ENCODE results near the gene MYO1D. TPM values are rescaled to one million over a fixed set of nuclear protein-coding genes. Genes with fewer than 3 reads are reported as not detected.
A peak's percentile ranks its signal among the peaks of the same experiment; 100 is the strongest.
"Not testable (repeated sequence)": the region's sequence is repeated elsewhere in the genome, so short reads cannot be mapped to it uniquely, and the experiment has no call there.

MYO1D gene
- polyA plus RNA-seq, 3 donors, result 30.5 to 33.4 (median 30.6) TPM

DNA sequence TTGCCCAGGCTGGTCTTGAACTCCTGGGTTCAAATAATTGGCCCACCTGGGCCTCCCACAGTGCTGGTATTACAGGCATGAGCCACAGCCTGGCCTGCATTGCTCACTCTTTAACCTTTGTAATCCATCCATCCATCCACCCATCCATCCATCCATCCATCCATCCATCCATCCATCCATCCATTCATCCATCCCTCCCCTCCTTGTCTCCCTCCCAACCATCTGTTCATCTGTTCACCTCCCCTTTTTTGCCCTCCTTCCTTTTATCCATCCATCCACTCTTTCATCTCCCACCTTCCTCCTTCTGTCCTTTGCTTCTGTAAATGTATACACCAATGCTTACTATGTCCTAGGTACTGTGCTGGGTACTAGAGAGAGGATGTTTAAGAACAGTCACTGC, 324.6 kb downstream of the MYO1D start:
- DNase-seq (ENCODE audit: low read depth in 3 of 3, low spot score in 2 of 3), result no peak

DNA sequence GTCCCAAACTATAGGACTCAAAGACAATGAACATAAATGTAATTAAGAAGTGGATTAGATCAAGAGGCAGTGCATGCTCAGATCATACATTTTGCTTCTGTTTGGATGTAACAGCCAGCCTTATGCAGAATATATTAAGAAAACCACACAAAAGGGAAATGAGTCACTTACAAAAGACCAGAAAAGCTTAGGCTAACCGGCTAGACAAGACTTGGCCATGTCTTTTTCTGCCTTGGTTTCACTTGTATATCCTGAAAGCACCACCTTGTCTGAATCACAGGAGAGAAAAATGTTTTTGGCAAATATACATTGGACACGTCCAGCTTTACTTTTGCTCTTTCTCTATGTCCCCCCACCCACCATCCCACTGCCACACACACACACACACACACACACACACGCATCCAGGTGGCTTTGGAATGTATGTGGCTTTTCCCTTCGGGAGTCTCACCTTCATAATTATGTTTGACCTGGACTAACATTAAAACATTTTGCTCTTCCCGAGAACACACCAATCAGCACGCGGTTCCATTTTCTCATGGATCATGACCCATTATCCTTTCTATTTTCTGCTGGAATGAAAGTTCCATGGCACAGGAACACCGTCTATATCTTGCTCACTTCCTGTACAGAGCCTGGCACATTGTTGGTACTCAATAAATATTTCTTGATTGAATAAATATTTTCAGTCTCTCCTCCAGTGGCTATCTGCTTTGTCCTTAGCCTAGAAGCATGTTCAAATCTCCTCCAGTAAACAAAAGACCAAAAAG, 325.6 kb downstream of the MYO1D start:
- no peak for DNase-seq (ENCODE audit: low read depth in 3 of 3, low spot score in 2 of 3)

DNA sequence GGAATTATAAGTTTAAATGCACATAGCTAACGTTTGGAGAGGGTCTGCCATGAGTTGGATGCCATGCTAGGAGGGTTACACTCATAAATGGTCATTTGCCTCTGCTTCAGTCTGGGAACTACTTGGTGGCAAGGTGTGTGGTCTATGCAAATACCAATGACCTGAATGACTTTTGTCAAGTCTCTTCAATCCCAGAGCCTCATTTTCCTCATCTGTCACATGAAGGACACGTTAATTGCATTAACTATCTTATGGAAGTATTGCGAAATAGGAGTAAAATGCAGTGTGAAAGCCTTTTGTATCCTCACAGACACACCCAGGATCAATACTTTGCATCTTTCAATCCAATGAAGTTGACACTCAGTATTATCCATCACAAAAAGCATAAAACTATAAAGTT, 327.4 kb downstream of the MYO1D start:
- DNase-seq (ENCODE audit: low read depth in 3 of 3, low spot score in 2 of 3), result no peak

DNA sequence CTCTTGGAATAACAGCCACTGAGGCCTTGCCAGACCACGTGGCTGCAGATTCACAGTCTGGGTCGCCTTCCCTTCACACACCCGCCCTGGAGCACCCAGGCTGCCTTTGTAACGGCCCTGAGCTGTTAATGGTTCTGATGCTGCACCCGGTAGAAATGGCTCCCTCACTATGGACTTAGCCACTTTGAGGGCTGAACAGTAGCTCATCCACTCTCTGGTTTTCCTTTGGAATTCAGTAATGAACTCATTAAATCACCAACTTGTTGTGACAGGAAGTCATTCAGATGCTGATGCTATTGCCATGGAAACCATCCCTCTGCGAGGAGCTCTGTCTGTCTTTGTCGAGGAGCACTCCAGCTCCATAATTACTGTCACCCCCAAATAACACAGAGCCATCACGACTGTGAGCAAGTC, 330.9 kb downstream of the MYO1D start:
- DNase-seq (ENCODE audit: low read depth in 3 of 3, low spot score in 2 of 3), result no peak

DNA sequence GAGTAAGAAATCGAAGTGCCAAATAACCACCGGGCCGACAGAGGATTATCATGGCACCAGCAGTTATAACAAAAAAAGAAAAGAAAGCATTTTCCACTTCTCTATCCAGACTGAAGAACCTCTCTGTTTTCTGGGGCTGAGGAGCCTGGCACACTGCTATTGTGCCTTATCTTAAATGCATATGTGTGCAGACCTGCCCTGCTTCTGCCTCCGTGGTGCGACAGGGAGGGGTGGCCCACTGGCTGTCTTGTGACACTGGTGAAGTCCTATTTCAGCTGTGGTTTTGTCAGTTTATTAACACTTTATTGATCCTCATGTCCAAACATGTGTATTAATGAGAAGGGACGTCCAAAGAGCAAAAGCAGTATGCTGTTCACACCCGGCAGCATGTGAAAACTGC, 334.7 kb downstream of the MYO1D start:
- no peak for DNase-seq (ENCODE audit: low read depth in 3 of 3, low spot score in 2 of 3)

GRCh38 chr17:32541640-32542039, 335.3 kb downstream of the MYO1D start:
- DNase-seq (ENCODE audit: low read depth in 3 of 3, low spot score in 2 of 3), result no peak

GRCh38 chr17:32536736-32537643, 339.9 kb downstream of the MYO1D start:
- no peak for DNase-seq (ENCODE audit: low read depth in 3 of 3, low spot score in 2 of 3)

GRCh38 chr17:32533296-32533695, 343.6 kb downstream of the MYO1D start:
- no peak for DNase-seq (ENCODE audit: low read depth in 3 of 3, low spot score in 2 of 3)

DNA sequence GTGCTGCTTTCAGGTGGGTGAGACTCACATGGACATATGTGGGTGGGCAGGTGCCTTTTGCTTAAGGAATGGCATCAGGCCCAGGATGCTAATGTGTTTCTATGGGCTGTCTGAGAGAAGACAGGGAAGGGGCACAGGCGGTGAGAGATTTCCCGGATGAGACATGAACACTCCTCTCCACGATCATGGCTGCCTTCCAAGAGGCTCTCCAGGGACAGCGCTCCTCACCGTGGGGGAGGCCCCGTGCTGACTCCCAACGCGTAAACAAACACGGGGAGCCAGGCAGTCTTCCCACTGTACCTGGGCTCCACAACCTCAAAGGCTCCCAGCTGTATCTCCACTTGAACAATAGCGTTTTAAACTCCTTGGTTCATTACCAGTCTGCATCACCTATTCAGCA, 347.3 kb downstream of the MYO1D start:
- DNase-seq (ENCODE audit: low read depth in 3 of 3, low spot score in 2 of 3), result no peak

DNA sequence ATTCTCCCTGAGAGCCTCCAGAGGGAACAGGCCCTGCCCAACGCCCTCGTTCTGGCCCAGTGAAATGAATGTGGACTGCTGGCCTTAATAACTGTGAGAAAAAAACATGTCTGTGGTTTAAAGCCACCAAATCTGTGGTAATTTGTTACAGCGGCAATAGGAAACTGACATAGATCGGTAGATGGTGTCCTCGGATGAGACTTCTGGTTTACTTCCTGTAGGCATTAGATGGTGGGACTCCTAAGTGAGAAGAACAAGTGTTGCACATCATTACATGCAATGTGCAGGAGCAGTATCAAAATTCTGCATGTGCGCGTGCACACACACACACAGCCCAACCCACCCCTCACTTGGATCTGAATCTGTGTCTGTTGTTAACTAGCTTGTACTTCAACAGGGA, 348.1 kb downstream of the MYO1D start:
- no peak for DNase-seq (ENCODE audit: low read depth in 3 of 3, low spot score in 2 of 3)

GRCh38 chr17:32527146-32527545, 349.8 kb downstream of the MYO1D start:
- no peak for DNase-seq (ENCODE audit: low read depth in 3 of 3, low spot score in 2 of 3)

- no peak for DNase-seq (ENCODE audit: low read depth in 3 of 3, low spot score in 2 of 3)
Measured at GRCh38 chr17:32525122-32525521, 351.8 kb downstream of the MYO1D start.

DNA sequence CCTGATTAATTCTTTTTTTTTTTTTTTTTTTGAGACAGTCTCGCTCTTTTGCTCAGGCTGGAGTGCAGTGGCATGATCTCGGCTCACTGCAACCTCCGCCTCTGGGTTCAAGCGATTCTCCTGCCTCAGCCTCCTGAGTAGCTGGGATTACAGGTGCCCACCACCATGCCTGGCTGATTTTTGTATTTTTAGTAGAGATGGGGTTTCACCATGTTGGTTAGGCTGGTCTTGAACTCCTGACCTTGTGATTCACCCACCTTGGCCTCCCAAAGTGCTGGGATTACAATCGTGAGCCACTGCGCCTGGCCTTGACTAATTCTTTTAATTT, 352.4 kb downstream of the MYO1D start:
- DNase-seq (ENCODE audit: low read depth in 3 of 3, low spot score in 2 of 3), result not testable (repeated sequence)

GRCh38 chr17:32523827-32524552, 352.9 kb downstream of the MYO1D start:
- no peak for DNase-seq (ENCODE audit: low read depth in 3 of 3, low spot score in 2 of 3)

- no peak for DNase-seq (ENCODE audit: low read depth in 3 of 3, low spot score in 2 of 3)
Measured at GRCh38 chr17:32523017-32523680, 353.8 kb downstream of the MYO1D start.

- DNase-seq (ENCODE audit: low read depth in 3 of 3, low spot score in 2 of 3), result no peak
Measured at GRCh38 chr17:32520737-32521404, 356.1 kb downstream of the MYO1D start.

GRCh38 chr17:32520104-32520701, 356.7 kb downstream of the MYO1D start:
- DNase-seq (ENCODE audit: low read depth in 3 of 3, low spot score in 2 of 3), result peak in 1 of 3 donors; percentile 36

GRCh38 chr17:32519228-32520103, 357.5 kb downstream of the MYO1D start:
- peak in 1 of 3 donors; percentile 34 for DNase-seq (ENCODE audit: low read depth in 3 of 3, low spot score in 2 of 3)
